Panc1 (cell line): ENCODE results near the gene PHPT1.

Experiments used
- SIN3A ChIP-seq: IDR thresholded peaks from 2 replicates; pipeline ENCODE4 v1.6.1; 2012; ENCODE audit warnings: low read depth, mild to moderate bottlenecking, low read length, moderate library complexity, borderline replicate concordance; ENCODE audit not compliant: insufficient read depth
- TF ChIP-seq, protein P1 (sequence below): fragments of 450-650 bp; IDR thresholded peaks from 2 replicates; pipeline ENCODE4 v1.5.1; 2017; ENCODE audit warnings: mild to moderate bottlenecking

DNA sequence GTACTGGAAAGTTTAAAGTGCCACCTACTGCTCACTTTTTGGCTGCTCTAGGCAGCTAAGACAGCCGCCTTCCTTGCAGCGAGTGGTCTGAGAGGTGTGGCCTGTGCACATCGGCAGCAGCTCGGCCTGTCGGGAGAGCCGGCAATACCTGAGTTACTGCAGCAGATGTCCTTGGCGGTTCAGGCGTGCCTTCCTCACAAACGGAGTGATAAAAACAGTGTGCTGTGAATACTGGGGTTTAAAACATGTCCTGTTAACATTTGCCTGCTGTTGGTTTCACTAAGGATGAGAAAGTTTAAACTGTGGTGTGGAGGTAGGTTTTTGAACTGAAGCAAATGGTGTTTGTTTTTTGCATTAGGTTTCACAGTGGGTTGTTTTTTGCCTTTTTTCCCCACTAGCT is 50.0 kb downstream of the PHPT1 start:
- TF ChIP-seq, protein P1, sequence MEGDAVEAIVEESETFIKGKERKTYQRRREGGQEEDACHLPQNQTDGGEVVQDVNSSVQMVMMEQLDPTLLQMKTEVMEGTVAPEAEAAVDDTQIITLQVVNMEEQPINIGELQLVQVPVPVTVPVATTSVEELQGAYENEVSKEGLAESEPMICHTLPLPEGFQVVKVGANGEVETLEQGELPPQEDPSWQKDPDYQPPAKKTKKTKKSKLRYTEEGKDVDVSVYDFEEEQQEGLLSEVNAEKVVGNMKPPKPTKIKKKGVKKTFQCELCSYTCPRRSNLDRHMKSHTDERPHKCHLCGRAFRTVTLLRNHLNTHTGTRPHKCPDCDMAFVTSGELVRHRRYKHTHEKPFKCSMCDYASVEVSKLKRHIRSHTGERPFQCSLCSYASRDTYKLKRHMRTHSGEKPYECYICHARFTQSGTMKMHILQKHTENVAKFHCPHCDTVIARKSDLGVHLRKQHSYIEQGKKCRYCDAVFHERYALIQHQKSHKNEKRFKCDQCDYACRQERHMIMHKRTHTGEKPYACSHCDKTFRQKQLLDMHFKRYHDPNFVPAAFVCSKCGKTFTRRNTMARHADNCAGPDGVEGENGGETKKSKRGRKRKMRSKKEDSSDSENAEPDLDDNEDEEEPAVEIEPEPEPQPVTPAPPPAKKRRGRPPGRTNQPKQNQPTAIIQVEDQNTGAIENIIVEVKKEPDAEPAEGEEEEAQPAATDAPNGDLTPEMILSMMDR: no peak
- TF ChIP-seq SIN3A: no peak
